GM12873 (cell line): ENCODE results near the gene HECTD1.

ENCODE experiments used
- CTCF ChIP-seq: IDR thresholded peaks from 2 replicates; pipeline ENCODE4 v1.5.1; 2012; ENCODE audit warnings: low read depth, mild to moderate bottlenecking, moderate library complexity, low read length, control low read depth; ENCODE audit not compliant: insufficient read depth; ENCODE audit errors: missing control alignments

Gene HECTD1

GRCh38 chr14:31126680-31127079 is 80.9 kb downstream of the HECTD1 start:
- TF ChIP-seq CTCF, result no peak

GRCh38 chr14:31125231-31125630 is 82.4 kb downstream of the HECTD1 start:
- TF ChIP-seq CTCF, result no peak

- TF ChIP-seq CTCF, result no peak
These were observed 83.4 kb downstream of the HECTD1 start for GRCh38 chr14:31124197-31124596.

- TF ChIP-seq CTCF, result no peak
These were observed 84.7 kb downstream of the HECTD1 start for GRCh38 chr14:31122921-31123320.

GRCh38 chr14:31122098-31122611 is 85.4 kb downstream of the HECTD1 start:
- no peak for TF ChIP-seq CTCF

DNA sequence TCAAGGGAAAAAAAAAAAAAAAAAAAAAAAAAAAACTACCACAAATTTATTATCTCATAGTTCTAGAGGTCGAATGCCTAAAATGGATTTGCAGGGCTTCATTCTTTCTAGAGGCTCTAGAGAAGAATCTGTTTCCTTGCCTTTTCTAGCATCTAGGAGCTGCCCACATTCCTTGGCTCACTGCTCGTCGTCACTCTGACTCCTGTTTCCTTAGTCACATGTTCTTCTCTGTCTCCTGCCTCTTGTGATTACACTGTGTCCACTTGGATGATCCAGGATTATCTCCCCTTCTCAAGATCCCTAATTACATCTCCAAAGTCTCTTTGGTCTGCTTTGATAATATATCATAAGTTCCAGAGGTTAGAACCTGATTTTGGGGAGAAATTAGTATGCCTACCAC is 88.7 kb downstream of the HECTD1 start:
- no peak for TF ChIP-seq CTCF

- TF ChIP-seq CTCF, result no peak
These were observed 93.8 kb downstream of the HECTD1 start for GRCh38 chr14:31113794-31114193.

DNA sequence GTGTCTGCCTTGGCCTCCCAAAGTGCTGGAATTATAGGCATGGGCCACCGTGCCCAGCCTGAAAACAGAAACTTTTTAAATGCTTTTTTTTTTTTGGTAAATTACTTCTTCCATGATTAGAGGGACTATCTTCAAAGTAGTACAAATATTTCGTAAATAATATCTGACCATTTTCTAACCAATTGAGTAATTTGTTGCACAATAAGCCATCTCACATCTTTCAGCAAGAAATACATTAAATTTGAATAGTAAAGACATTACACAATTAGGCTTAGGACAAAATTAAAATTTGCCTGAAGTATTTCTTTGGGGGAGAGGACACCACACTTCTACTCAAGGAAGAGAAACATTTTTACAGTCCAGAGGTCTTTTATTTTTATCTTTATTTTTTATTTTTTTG is 96.7 kb downstream of the HECTD1 start:
- no peak for TF ChIP-seq CTCF
